GM23338 (cell line): ENCODE data around the gene COP1. TPM values are rescaled to one million over a fixed set of nuclear protein-coding genes. Genes with fewer than 3 reads are reported as not detected.

ENCODE experiments used
- ATAC-seq: fragments of 200-7000 bp; cut with Tn5 transposase; 3 replicates; pipeline ENCODE4 v1.9.1; 2020
- DNase-seq: peaks from one replicate; pipeline ENCODE4 v3.0.0-alpha.2; 2015; ENCODE audit warnings: low spot score
- H2AFZ ChIP-seq: fragments of 200-600 bp; sonication (generic); 2 replicates; pipeline ENCODE4 v1.8.0; 2016; ENCODE audit warnings: antibody characterized with exemption, mild to moderate bottlenecking, moderate library complexity
- H3F3A ChIP-seq: fragments of 200-600 bp; sonication (generic); replicated peaks from 2 replicates; pipeline ENCODE4 v1.8.0; 2017; ENCODE audit warnings: antibody characterized with exemption, mixed run types, low read depth
- H3K27ac ChIP-seq: fragments of 200-600 bp; sonication (generic); 2 replicates; pipeline ENCODE4 v1.6.1; 2016; ENCODE audit warnings: low read depth
- H3K27me3 ChIP-seq: fragments of 200-600 bp; sonication (generic); 2 replicates; pipeline ENCODE4 v1.8.0; 2016; ENCODE audit warnings: mild to moderate bottlenecking, mixed run types, moderate library complexity; ENCODE audit not compliant: insufficient read depth
- H3K36me3 ChIP-seq: fragments of 200-600 bp; sonication (generic); 2 replicates; pipeline ENCODE4 v1.8.0; 2016; ENCODE audit warnings: mild to moderate bottlenecking; ENCODE audit not compliant: insufficient read depth
- H3K4me1 ChIP-seq: fragments of 200-600 bp; sonication (generic); 2 replicates; pipeline ENCODE4 v1.8.0; 2016; ENCODE audit warnings: mild to moderate bottlenecking, moderate library complexity; ENCODE audit not compliant: insufficient read depth
- H3K4me2 ChIP-seq: fragments of 200-600 bp; sonication (generic); 2 replicates; pipeline ENCODE4 v1.7.1; 2017; ENCODE audit warnings: mixed run types
- H3K4me3 ChIP-seq: fragments of 200-600 bp; sonication (generic); 2 replicates; pipeline ENCODE4 v1.6.1; 2016; ENCODE audit warnings: mixed run types
- H3K79me2 ChIP-seq: fragments of 200-600 bp; sonication (generic); replicated peaks from 2 replicates; pipeline ENCODE4 v1.8.0; 2017; ENCODE audit warnings: mild to moderate bottlenecking; ENCODE audit not compliant: insufficient read depth
- H3K9me2 ChIP-seq: fragments of 200-600 bp; sonication (generic); 2 replicates; pipeline ENCODE4 v1.8.0; 2017; ENCODE audit not compliant: insufficient read depth
- H4K20me1 ChIP-seq: fragments of 200-600 bp; sonication (generic); replicated peaks from 2 replicates; pipeline ENCODE4 v1.8.0; 2017; ENCODE audit warnings: mild to moderate bottlenecking; ENCODE audit not compliant: insufficient read depth
- H3K27ac Mint-ChIP-seq: 2 replicates; pipeline ENCODE4 v1.8.0; 2020; ENCODE audit warnings: inconsistent platforms, mild to moderate bottlenecking, moderate library complexity, mixed read lengths
- H3K27me3 Mint-ChIP-seq: 3 replicates; pipeline ENCODE4 v1.8.0; 2022; ENCODE audit warnings: low read depth, mild to moderate bottlenecking, moderate library complexity, mixed read lengths, inconsistent platforms; ENCODE audit not compliant: insufficient read depth, poor library complexity
- H3K36me3 Mint-ChIP-seq: 3 replicates; pipeline ENCODE4 v1.8.0; 2021; ENCODE audit warnings: low read depth, mild to moderate bottlenecking, inconsistent platforms, moderate library complexity, mixed read lengths
- H3K4me1 Mint-ChIP-seq: 3 replicates; pipeline ENCODE4 v1.8.0; 2020; ENCODE audit warnings: mild to moderate bottlenecking, inconsistent platforms, mixed read lengths
- H3K4me3 Mint-ChIP-seq: 3 replicates; pipeline ENCODE4 v1.8.0; 2021; ENCODE audit warnings: moderate library complexity, mild to moderate bottlenecking, inconsistent platforms, mixed read lengths
- H3K9me3 Mint-ChIP-seq: 3 replicates; pipeline ENCODE4 v1.8.0; 2020; ENCODE audit warnings: moderate library complexity, mild to moderate bottlenecking, inconsistent platforms, mixed read lengths
- CREB1 ChIP-seq: fragments of 250-450 bp; sonication (Bioruptor Pico); IDR thresholded peaks from 2 replicates; pipeline ENCODE4 v1.5.0; 2020; ENCODE audit warnings: low read depth, mild to moderate bottlenecking, moderate library complexity
- CTCF ChIP-seq, 2 experiments: fragments of 200-600 bp in 1 of 2; sonication (generic) in 1 of 2; conservative IDR thresholded peaks; 2 replicates each; pipeline versions ENCODE4 v1.5.1 to v1.6.1; 2016 to 2017; ENCODE audit warnings: antibody characterized with exemption in 2 of 2, low read depth in 2 of 2, mild to moderate bottlenecking in 2 of 2, moderate library complexity in 1 of 2
- ETS1 ChIP-seq: IDR thresholded peaks from 2 replicates; pipeline ENCODE4 v1.6.1; 2016; ENCODE audit warnings: antibody characterized with exemption
- JUNB ChIP-seq: IDR thresholded peaks from one replicate; pipeline ENCODE4 v1.6.1; 2016; ENCODE audit warnings: antibody characterized with exemption; ENCODE audit not compliant: unreplicated experiment
- REST ChIP-seq: IDR thresholded peaks from one replicate; pipeline ENCODE4 v1.6.1; 2018; ENCODE audit warnings: antibody characterized with exemption; ENCODE audit not compliant: unreplicated experiment
- STAT1 ChIP-seq: IDR thresholded peaks from one replicate; pipeline ENCODE4 v1.6.1; 2016; ENCODE audit warnings: antibody characterized with exemption; ENCODE audit not compliant: unreplicated experiment
- ZNF114 ChIP-seq: fragments of 250-450 bp; sonication (Bioruptor Pico); IDR thresholded peaks from 2 replicates; pipeline ENCODE4 v1.5.0; 2020; ENCODE audit warnings: mild to moderate bottlenecking, moderate library complexity
- ZNF331 ChIP-seq: fragments of 250-450 bp; sonication (Bioruptor Pico); IDR thresholded peaks from 2 replicates; pipeline ENCODE4 v1.5.0; 2020; ENCODE audit warnings: low read depth, mild to moderate bottlenecking, moderate library complexity
- polyA plus RNA-seq: library from polyadenylated mRNA; unstranded; fragments of >200 nt; fragmentation: Nextera tagmentation; extraction: Ambion mirVana; gene quantifications from 2 replicates; pipeline ENCODE4 v1.2.1, GENCODE V29; 2016
- total RNA-seq: library from RNA; depleted of rRNA; stranded (reverse); fragments of >200 nt; shearing (Covaris generic); gene quantifications from 2 replicates; pipeline ENCODE4 v1.2.3, GENCODE V29; 2014

Gene COP1
- total and polyA plus RNA-seq, 2 experiments from 2014 or later: 54.0 to 54.9 TPM

GRCh38 chr1:176073524-176074157 is 133.4 kb downstream of the COP1 start:
- peak; percentile 89 for ATAC-seq

GRCh38 chr1:176068901-176069300 is 138.2 kb downstream of the COP1 start:
- no peaks in the 10 kb centered on the region for H3K27me3 ChIP-seq
- ATAC-seq: no peak
- H3K9me3 Mint-ChIP-seq: no peaks in the 10 kb centered on the region
- H3K36me3 Mint-ChIP-seq: no peaks in the 10 kb centered on the region; the same call in 2 of the 3 replicates
- DNase-seq: no peak
- 0 out of 2 replicates have a peak overlapping the region, but pooled peaks have one; percentile 9 for H3K27ac Mint-ChIP-seq
- H3K4me2 ChIP-seq: no peak overlapping the region
- H3F3A ChIP-seq: no peaks in the 10 kb centered on the region
- no peak overlapping the region for H3K27ac ChIP-seq
- H3K79me2 ChIP-seq: no peaks in the 10 kb centered on the region
- no peak overlapping the region for H3K4me3 ChIP-seq
- H3K36me3 ChIP-seq: no peaks in the 10 kb centered on the region; the same call in 1 of the 2 replicates
- H2AFZ ChIP-seq: no peak overlapping the region
- no peaks in the 10 kb centered on the region for H3K9me2 ChIP-seq
- no peaks in the 10 kb centered on the region for H3K27me3 Mint-ChIP-seq
- H3K4me3 Mint-ChIP-seq: no peak overlapping the region
- H3K4me1 Mint-ChIP-seq: peaks cover 10% of the 10 kb centered on the region; the same call in 2 of the 3 replicates
- H3K4me1 ChIP-seq: peaks cover 11% of the 10 kb centered on the region; the same call in 1 of the 2 replicates
- H4K20me1 ChIP-seq: no peaks in the 10 kb centered on the region; the same call in none of the 2 replicates
- TF ChIP-seq REST: no peak
- no peak for TF ChIP-seq STAT1
- no peak for TF ChIP-seq JUNB
- TF ChIP-seq CTCF (conservative IDR thresholded peaks at IDR 0.05; ENCODE audit: low read depth in 2 of 2): no peak
- no peak for TF ChIP-seq ZNF331
- TF ChIP-seq ETS1: no peak
- no peak for TF ChIP-seq CREB1 (CRISPR knock-in tag)

More at GRCh38 chr1:176073524-176074157, 133.4 kb downstream of the COP1 start:
- peaks cover 3% of the 10 kb centered on the region; the same call in 2 of the 3 replicates for H3K9me3 Mint-ChIP-seq
- no peak overlapping the region for H3K4me3 ChIP-seq
- no peaks in the 10 kb centered on the region for H3K36me3 ChIP-seq
- no peak for TF ChIP-seq ZNF114 (CRISPR knock-in tag)
- peak; percentile 86 to 90 for TF ChIP-seq CTCF (conservative IDR thresholded peaks at IDR 0.05; ENCODE audit: low read depth in 2 of 2)
- peaks cover 13% of the 10 kb centered on the region; the same call in 2 of the 3 replicates for H3K36me3 Mint-ChIP-seq
- H3K27ac Mint-ChIP-seq: no peak overlapping the region
- H3K9me2 ChIP-seq: no peaks in the 10 kb centered on the region
- H3K27me3 ChIP-seq: no peaks in the 10 kb centered on the region
- no peaks in the 10 kb centered on the region for H3K27me3 Mint-ChIP-seq
- H3K27ac ChIP-seq: no peak overlapping the region; the same call in 1 of the 2 replicates
- no peak overlapping the region for H2AFZ ChIP-seq
- H4K20me1 ChIP-seq: no peaks in the 10 kb centered on the region; the same call in none of the 2 replicates
- H3K79me2 ChIP-seq: peaks cover 26% of the 10 kb centered on the region
- no peak overlapping the region for H3K4me3 Mint-ChIP-seq
- H3F3A ChIP-seq: no peaks in the 10 kb centered on the region
- peaks cover 10% of the 10 kb centered on the region; the same call in 2 of the 3 replicates for H3K4me1 Mint-ChIP-seq
- DNase-seq: peak; percentile 93
- peaks cover 5% of the 10 kb centered on the region; the same call in 1 of the 2 replicates for H3K4me1 ChIP-seq
- H3K4me2 ChIP-seq: no peak overlapping the region
